ENCODE results near the gene FLNB.

FLNB gene

DNA sequence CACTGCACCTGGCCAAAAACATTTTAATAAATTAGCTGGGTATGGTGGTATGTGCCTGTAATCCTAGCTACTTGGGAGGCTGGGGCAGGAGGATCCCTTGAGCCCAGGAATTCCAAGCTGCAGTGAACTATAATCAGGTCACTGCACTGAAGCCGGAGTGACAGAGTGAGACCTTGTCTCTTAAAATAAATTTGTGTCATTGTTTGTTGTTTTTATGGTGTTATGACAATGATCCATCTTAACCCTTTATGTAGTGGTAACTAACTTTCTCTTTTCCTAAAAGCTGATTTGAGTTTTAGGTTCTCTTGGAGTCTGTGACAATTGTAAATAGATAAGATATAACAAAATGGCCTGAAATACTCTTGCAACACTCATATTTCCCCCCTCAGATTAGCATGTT lies 20.7 kb downstream of the FLNB start:
- no peak for DNase-seq (ENCODE audit: low spot score)

DNA sequence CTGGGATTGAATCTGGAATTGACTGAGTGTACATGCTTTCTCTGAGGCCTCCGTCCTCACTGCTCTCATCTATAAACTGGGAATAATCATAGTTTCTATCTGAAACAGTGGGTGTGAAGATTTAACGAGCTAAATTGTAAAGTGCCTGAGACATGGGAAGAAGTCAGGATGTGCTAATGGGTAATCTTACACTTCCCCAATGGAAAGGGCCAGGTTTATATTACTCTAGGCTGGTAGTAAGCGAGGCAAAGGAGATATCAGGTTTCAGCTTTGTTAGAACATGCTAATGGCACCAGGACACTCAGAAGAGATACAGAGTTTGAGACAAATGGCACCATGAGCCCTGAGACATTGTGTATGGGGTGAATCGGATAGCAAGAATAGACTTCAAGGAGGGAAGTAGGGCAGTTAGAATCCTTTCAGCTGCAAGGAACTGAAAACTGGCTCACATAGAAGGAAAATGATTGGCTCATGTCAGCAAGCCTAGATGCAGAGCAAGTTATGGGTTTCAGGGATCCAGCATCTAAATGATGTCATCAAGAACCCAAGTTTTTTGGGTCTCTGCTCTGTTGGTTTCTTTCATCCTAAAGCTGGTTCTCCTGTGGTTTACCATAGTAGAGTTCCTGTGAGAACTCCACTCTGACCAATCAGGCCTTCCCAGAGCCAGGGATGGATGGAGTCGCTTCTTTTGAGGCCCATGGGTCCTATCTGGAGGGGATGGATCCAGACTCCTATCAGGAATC lies 21.8 kb downstream of the FLNB start:
- DNase-seq (ENCODE audit: low spot score), result no peak

DNA sequence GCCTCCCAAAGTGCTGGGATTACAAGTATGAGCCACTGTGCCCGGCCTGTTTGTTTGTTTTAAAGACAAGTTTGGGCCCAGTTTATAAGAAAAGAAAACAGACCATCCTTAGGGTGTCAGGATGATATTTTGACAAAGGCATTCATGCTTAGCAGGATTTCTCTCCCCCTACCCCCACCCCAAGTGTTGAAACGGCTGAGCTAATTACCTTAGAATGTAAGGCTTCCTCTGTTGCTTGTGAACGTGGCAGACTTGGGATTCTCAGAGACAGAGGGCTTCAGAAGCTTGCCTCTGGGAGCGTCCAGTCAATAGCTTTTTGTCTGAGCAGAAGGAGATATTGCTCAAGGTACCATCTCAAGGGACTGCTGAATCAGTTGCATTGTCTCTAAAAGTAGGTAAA lies 24.0 kb downstream of the FLNB start:
- DNase-seq (ENCODE audit: low spot score), result no peak

GRCh38 chr3:58034738-58035523 lies 26.7 kb downstream of the FLNB start:
- no peak for DNase-seq (ENCODE audit: low spot score)

DNA sequence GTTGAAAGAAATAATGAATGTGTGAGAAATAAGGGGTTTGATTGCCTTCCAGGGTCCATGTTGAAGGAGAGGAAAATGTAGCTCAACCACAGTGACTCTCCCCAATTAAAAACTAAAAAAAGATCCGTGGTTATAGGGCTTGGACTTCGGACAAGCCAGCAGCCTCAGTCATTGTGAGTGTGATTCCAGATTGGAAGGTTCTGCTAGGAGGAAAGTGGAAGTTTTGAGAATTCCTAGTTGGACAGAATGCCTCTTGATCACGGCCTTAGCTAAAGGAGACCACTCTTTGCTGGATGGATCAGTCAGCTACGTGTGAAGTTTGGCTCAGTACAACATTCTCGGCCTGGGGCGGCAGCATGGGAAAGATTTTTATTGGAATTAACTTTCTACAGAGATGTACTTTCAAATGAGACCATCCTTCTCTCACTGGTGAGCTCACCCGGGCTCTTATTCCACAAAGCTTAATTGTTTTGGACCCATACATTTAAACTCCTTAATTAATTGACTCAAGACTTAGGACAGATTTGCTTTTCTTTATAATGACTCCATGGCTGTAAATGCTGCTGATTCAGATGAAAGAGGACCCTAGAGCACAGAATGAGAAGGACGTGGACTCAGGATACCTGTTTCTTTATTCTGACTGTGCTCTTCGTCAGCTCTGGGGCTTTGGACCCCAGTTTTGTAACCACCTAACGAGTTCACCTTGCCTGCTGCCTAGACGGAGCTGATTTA lies 27.5 kb downstream of the FLNB start:
- no peak for DNase-seq (ENCODE audit: low spot score)

- DNase-seq (ENCODE audit: low spot score), result no peak
Measured at GRCh38 chr3:58036293-58037032, 28.2 kb downstream of the FLNB start.

- no peak for DNase-seq (ENCODE audit: low spot score)
Measured at GRCh38 chr3:58037141-58037910, 29.1 kb downstream of the FLNB start.

DNA sequence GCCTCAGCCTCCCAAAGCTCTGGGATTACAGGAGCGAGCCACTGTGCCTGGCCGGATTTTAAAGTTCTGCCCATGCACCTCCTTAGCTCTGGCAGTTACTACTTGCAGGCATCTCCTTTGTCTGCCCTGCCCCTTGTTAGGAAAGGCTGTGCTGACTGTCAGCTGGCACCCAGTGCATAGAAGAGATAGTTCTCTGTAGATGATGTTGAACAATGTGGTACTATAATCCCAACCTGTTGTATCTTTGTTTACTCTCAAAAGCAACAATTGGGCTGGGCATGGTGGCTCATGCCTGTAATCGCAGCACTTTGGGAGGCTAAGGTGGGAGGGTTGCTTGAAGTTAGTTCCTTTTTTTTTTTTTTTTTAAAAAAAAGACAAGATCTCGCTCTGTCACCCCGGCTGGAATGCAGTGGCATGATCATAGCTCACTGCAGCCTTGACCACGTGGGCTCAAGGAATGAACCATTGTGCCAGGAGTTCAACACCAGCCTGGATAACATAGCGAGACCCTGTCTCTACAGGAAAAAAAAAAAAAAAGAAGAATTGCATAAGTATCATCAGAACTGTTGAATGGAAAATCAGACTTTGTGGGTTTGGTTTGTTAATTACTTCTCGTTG lies 30.6 kb downstream of the FLNB start:
- DNase-seq (ENCODE audit: low spot score), result no peak

GRCh38 chr3:58039601-58040000 lies 31.4 kb downstream of the FLNB start:
- no peak for DNase-seq (ENCODE audit: low spot score)

DNA sequence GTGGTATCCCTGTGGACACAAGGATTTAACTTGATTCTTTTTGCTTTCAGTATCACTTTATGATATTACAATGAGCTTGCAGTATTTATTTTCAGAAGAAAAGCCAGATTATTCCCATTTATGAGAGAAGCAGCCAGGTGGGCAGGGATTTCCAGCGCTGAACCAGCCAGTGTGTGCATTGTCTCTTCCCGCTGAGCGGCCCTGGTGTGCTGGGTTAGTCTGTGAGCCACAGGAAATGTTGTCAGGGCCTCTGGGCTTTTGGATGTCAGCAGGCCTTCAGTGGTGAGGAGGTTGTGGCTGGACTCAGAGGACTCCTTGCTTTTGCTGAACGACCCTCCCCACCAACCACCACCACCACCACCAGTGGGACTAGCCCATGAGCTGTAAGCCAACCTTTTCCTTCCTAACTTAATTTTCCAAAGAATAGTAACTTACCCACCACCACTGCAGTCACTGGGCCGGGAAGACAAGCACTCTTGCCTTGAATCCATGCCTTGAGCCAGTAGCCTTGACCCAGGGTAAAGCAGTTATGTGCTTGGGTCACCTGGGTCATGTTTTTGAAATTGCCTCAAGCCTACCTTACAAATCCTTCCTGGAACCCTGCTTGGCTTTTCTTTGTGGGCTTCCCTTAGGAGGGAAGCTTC lies 33.1 kb downstream of the FLNB start:
- DNase-seq (ENCODE audit: low spot score), result no peak

GRCh38 chr3:58041826-58042324 lies 33.7 kb downstream of the FLNB start:
- DNase-seq (ENCODE audit: low spot score), result no peak

DNA sequence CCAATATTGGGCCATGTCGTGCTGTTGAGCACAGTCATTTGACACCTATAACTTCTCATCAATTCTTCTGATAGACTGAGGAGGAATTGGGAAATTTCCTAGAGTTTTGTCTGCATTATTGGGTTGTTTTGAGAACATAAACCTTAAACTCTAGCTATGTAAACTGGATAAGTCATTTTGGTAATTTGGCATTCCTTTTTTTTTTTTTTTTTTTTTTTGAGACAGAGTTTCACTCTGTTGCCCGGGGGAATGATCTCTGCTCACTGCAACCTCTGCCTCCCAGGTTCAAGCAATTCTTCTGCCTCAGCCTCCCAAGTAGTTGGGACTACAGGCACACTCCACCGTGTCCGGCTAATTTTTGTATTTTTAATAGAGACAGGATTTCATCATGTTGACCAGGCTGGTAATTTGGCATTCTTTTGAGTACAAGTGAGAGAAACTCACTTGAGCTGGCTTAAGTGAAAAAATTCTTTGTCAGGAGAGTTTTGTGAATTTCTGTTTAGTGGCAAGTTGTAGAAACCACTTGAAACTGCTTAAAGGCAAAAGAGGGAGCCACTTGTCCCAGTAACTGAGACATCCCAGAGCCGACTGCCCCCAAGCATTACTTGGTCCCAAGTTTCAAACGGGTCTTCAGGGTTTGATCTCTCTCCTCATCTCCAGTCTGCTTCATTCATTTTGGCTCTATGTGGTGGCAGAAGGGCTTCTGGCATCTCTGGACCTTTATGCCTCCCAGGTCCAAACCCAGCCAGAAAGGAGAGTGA lies 34.9 kb downstream of the FLNB start:
- DNase-seq (ENCODE audit: low spot score), result no peak

GRCh38 chr3:58043933-58044332 lies 35.7 kb downstream of the FLNB start:
- DNase-seq (ENCODE audit: low spot score), result no peak

DNA sequence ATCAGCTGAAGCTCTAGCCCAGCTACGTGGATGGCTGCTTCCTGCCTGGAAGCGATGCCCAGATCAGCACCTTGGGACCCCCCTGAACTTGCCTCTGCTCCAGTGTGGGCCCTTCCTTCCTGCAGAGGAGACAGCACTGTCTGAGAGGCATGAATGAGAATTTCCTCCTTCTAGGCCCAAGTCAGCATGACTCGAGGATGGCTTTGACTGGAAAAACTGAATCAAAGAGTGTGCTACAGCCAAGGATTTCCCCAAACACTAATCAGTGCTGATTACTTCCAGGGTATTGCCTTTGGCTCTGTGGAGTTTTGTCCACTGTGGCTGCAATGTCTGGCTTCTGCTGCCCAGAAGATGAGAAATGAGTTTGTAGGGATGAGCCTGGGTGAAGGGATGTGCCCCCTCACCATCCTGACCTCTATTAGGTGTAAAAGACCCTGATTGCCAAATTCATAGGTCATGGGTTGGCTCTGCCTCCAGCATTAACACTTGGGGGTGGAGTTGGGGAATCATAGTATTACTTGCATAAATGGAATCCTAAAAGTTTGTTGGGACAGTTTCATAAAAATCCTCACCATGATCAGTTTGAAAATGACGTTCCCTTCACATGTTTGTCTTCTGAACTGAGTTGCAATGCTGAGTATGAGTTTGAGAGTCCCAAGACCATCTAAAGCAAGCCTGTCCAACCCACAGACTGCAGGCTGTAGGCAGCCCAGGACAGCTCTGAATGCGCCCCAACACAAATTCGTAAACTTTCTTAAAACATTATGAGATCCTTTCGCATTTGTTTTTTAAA lies 36.7 kb downstream of the FLNB start:
- no peak for DNase-seq (ENCODE audit: low spot score)

DNA sequence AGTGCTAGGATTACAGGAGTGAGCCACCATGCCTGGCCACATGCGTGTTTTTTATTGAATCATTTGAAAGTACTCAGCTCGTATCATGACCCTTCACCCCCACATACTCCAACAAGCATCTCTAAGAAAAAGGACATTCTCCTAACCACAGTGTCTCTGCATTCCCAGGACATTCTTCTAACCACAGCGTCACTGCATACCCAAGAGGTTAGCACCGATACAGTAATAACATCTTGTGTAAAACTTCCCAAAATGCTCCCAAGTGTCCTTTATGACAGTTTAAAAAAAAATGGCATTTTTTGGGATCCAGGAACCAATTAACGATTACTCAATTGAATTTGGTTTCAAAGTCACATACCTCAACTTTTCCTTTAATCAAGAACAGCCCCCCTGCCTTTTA lies 39.6 kb downstream of the FLNB start:
- no peak for DNase-seq (ENCODE audit: low spot score)

- DNase-seq (ENCODE audit: low spot score), result no peak
Measured at GRCh38 chr3:58048301-58048700, 40.1 kb downstream of the FLNB start.

GRCh38 chr3:58049143-58049785 lies 41.0 kb downstream of the FLNB start:
- DNase-seq (ENCODE audit: low spot score), result no peak

DNA sequence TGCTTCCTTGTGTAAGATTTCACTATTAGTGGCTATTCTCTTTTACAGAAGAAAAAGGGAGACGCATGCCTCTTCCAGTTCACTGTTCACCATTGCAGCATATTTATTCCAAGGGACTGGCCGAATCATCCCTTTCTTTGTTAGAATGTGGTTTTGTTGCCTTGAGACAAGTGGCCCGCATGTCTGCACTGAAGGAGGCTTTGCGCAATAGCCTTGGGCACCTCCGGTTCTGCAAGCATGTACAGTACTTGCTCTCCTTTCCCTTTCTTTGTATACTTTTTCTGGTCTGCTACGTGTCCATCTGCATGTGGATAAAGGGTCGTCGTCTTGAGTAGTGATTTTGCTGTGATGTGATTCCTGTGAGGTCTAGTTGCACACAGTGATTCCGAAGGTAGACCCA lies 43.0 kb downstream of the FLNB start:
- DNase-seq (ENCODE audit: low spot score), result no peak

Data from SK-N-DZ (cell line).